OCI-LY7 (cell line): ENCODE data around the gene PEMT. TPM values are rescaled to one million over a fixed set of nuclear protein-coding genes. Genes with fewer than 3 reads are reported as not detected.

Experiments used
- BruUV-seq: library from RNA; stranded (reverse); fragments of 400-500 nt; replicated peaks from 2 replicates; lab custom pipeline; 2021; lab: Mats Ljungman, UMichigan
- CTCF ChIA-PET: fragments of 300-600 bp; sonication (Branson Sonifier 250); formaldehyde crosslinking; loops from one replicate; lab custom pipeline; 2022; ENCODE audit warnings: antibody characterized with exemption; ENCODE audit not compliant: unreplicated experiment; lab: Charles Lee
- POLR2A ChIA-PET: fragments of 300-600 bp; sonication (Branson Sonifier 250); formaldehyde crosslinking; loops from one replicate; lab custom pipeline; 2022; ENCODE audit warnings: antibody characterized with exemption; lab: Charles Lee
- DNase-seq: peaks from one replicate; pipeline ENCODE4 v3.0.0-alpha.2; 2015; ENCODE audit warnings: low spot score
- H2AFZ ChIP-seq: fragments of 200-600 bp; sonication (generic), shearing (Covaris generic); 2 replicates; pipeline ENCODE4 v1.6.1; 2014; ENCODE audit warnings: mild to moderate bottlenecking, antibody characterized with exemption, low read length, moderate library complexity
- H3K27ac ChIP-seq: fragments of 200-600 bp; sonication (generic); 2 replicates; pipeline ENCODE4 v1.5.1; 2014; ENCODE audit warnings: mixed run types, low read depth, mild to moderate bottlenecking, moderate library complexity, low read length, inconsistent platforms; ENCODE audit not compliant: poor library complexity, severe bottlenecking
- H3K36me3 ChIP-seq: fragments of 200-600 bp; sonication (generic); 2 replicates; pipeline ENCODE4 v1.6.1; 2014; ENCODE audit warnings: mild to moderate bottlenecking, antibody characterized with exemption, low read length, moderate library complexity, mixed read lengths; ENCODE audit not compliant: insufficient read depth
- H3K4me1 ChIP-seq: fragments of 200-600 bp; sonication (generic); 2 replicates; pipeline ENCODE4 v1.5.1; 2014; ENCODE audit warnings: mild to moderate bottlenecking, low read length; ENCODE audit not compliant: insufficient read depth, poor library complexity, severe bottlenecking
- H3K4me2 ChIP-seq: fragments of 200-600 bp; sonication (generic); 2 replicates; pipeline ENCODE4 v1.6.1; 2014; ENCODE audit warnings: mild to moderate bottlenecking, low read length
- H3K4me3 ChIP-seq: fragments of 200-600 bp; sonication (generic); 2 replicates; pipeline ENCODE4 v1.5.1; 2014; ENCODE audit warnings: mild to moderate bottlenecking, low read depth, low read length; ENCODE audit not compliant: poor library complexity, severe bottlenecking
- H3K79me2 ChIP-seq: fragments of 200-600 bp; sonication (generic); 2 replicates; pipeline ENCODE4 v1.6.1; 2016; ENCODE audit warnings: low read depth, mild to moderate bottlenecking, low read length, moderate library complexity, mixed read lengths; ENCODE audit not compliant: insufficient read depth
- H3K9me2 ChIP-seq: fragments of 200-600 bp; sonication (generic); 2 replicates; pipeline ENCODE4 v1.6.1; 2016; ENCODE audit warnings: mild to moderate bottlenecking, low read length, mixed read lengths; ENCODE audit not compliant: insufficient read depth
- H3K9me3 ChIP-seq: fragments of 200-600 bp; sonication (generic); 2 replicates; pipeline ENCODE4 v1.6.1; 2014; ENCODE audit warnings: mild to moderate bottlenecking, mixed run types, low read length, mixed read lengths
- H4K20me1 ChIP-seq: fragments of 200-600 bp; sonication (generic); 2 replicates; pipeline ENCODE4 v1.6.1; 2014; ENCODE audit warnings: mild to moderate bottlenecking, antibody characterized with exemption, low read length, moderate library complexity, mixed read lengths; ENCODE audit not compliant: insufficient read depth
- EZH2phosphoT487 ChIP-seq: fragments of 200-600 bp; sonication (generic); IDR thresholded peaks from 2 replicates; pipeline ENCODE4 v1.6.1; 2018; ENCODE audit warnings: low read depth, borderline replicate concordance, mild to moderate bottlenecking, mixed run types, antibody characterized with exemption, low read length, moderate library complexity, mixed read lengths
- intact Hi-C: fragments of 100-400 bp; cut with micrococcal nuclease; formaldehyde crosslinking; loops from one replicate; pipeline ENCODE4 v1.10.0; 2022; ENCODE audit not compliant: unreplicated experiment
- total RNA-seq, 2 experiments: library from RNA; depleted of rRNA in 1 of 2; stranded (reverse); fragments of >200 nt in 1 of 2; shearing (Covaris generic) in 1 of 2; gene quantifications; 2 replicates each; pipeline ENCODE4 v1.2.3, GENCODE V29; 2014 to 2022
- TF ChIP-seq, protein P1 (sequence below): fragments of 200-600 bp; sonication (generic); conservative IDR thresholded peaks from 2 replicates; pipeline ENCODE4 v1.5.1; 2014; ENCODE audit warnings: mild to moderate bottlenecking, antibody characterized with exemption, low read length, moderate library complexity, mixed read lengths

The PEMT gene
- total RNA-seq, 2 experiments from 2014 or later: 27.3 to 53.5 TPM

GRCh38 chr17:17537311-17538099 is 54.0 kb downstream of the PEMT start:
- Histone ChIP-seq H3K9me2 (no peaks in the 10 kb centered on the region), H3K36me3 (no peaks in the 10 kb centered on the region), H4K20me1 (no peaks in the 10 kb centered on the region), H3K4me1 (no peaks in the 10 kb centered on the region), H3K4me2 (no peak overlapping the region), H3K9me3 (no peaks in the 10 kb centered on the region), H3K27ac (no peak overlapping the region), H2AFZ (no peak overlapping the region), H3K4me3 (no peak overlapping the region), H3K79me2 (no peaks in the 10 kb centered on the region)
- intact Hi-C loops: no loop called here
- BruUV-seq: no TSS peak
- ChIA-PET POLR2A (no interaction called here), CTCF (no interaction called here)
- TF ChIP-seq, protein P1, sequence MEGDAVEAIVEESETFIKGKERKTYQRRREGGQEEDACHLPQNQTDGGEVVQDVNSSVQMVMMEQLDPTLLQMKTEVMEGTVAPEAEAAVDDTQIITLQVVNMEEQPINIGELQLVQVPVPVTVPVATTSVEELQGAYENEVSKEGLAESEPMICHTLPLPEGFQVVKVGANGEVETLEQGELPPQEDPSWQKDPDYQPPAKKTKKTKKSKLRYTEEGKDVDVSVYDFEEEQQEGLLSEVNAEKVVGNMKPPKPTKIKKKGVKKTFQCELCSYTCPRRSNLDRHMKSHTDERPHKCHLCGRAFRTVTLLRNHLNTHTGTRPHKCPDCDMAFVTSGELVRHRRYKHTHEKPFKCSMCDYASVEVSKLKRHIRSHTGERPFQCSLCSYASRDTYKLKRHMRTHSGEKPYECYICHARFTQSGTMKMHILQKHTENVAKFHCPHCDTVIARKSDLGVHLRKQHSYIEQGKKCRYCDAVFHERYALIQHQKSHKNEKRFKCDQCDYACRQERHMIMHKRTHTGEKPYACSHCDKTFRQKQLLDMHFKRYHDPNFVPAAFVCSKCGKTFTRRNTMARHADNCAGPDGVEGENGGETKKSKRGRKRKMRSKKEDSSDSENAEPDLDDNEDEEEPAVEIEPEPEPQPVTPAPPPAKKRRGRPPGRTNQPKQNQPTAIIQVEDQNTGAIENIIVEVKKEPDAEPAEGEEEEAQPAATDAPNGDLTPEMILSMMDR: no peak
- no peak for TF ChIP-seq EZH2phosphoT487
- no peak for DNase-seq

DNA sequence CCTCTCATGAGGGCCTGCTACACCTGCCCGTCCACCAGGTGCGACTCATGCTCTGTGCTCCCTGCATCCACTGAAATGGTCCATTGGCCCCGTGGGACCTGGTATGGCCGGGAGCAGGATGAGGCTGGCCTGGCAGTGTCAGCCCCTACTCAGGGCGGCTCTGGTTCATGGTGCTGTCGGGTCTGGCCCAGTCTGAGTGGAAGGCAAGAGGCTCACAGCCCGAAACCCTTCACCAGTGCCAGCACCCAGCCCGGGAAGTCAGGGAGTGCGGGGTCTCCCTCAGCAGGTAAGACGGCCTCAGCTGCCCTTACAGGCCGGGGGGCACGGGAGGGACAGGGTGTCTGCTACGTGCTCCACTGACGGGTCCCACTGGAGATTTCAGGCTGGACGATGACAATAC is 54.8 kb downstream of the PEMT start:
- CTCF ChIA-PET: no interaction called here
- Histone ChIP-seq H3K79me2 (no peaks in the 10 kb centered on the region), H3K9me2 (no peaks in the 10 kb centered on the region), H2AFZ (no peak overlapping the region), H3K4me1 (no peaks in the 10 kb centered on the region), H3K9me3 (no peaks in the 10 kb centered on the region), H3K27ac (no peak overlapping the region), H3K4me2 (no peak overlapping the region), H4K20me1 (no peaks in the 10 kb centered on the region; the same call in 1 of the 2 replicates), H3K4me3 (no peak overlapping the region), H3K36me3 (no peaks in the 10 kb centered on the region)
- DNase-seq: no peak
- intact Hi-C loops: no loop called here
- TF ChIP-seq, protein P1: no peak
- TF ChIP-seq EZH2phosphoT487: no peak
- no TSS peak for BruUV-seq
- POLR2A ChIA-PET: no interaction called here

DNA sequence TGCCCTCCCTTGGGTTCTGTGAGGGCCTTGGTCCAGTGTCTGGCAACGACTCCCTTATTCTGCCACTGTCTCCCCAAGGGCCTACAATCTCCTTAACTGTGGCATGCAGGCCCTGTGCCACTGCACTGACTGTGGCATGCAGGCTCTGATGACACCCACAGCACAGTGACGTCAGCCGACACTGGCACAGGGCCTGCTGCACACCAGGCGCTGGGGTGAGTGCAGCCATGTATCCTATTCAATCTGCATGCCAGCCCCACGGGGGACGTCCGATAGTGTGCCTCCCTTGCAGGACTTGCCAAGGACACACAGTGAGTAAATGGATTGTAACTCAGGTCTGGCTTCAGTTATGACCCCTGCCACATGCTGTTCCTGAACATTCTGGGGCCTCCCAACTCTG is 55.6 kb downstream of the PEMT start:
- intact Hi-C loops: no loop called here
- BruUV-seq: no TSS peak
- Histone ChIP-seq H3K9me2 (no peaks in the 10 kb centered on the region), H3K27ac (no peak overlapping the region), H4K20me1 (no peaks in the 10 kb centered on the region; the same call in 1 of the 2 replicates), H2AFZ (no peak overlapping the region), H3K36me3 (no peaks in the 10 kb centered on the region), H3K79me2 (no peaks in the 10 kb centered on the region), H3K4me3 (no peak overlapping the region), H3K4me2 (no peak overlapping the region), H3K9me3 (no peaks in the 10 kb centered on the region), H3K4me1 (no peaks in the 10 kb centered on the region)
- TF ChIP-seq, protein P1: no peak
- no peak for TF ChIP-seq EZH2phosphoT487
- no peak for DNase-seq
- ChIA-PET CTCF (no interaction called here), POLR2A (no interaction called here)
